Hindlimb muscle (tissue), 1 donor: Measurements from ENCODE around the gene PLIN1. TPM values are rescaled to one million over a fixed set of nuclear protein-coding genes. Genes with fewer than 3 reads are reported as not detected.
A peak's percentile ranks its signal among the peaks of the same experiment; 100 is the strongest.

Experiments used
- DNase-seq: peaks from one replicate; pipeline ENCODE4 v3.0.0-alpha.2; 2013
- polyA plus RNA-seq: library from polyadenylated mRNA; unstranded; fragments of 120-200 nt; gene quantifications from one replicate; pipeline ENCODE4 v1.2.1, GENCODE V29; 2013; ENCODE audit not compliant: insufficient read length

The PLIN1 gene
- polyA plus RNA-seq, 1 donor, result 12.4 TPM

DNA sequence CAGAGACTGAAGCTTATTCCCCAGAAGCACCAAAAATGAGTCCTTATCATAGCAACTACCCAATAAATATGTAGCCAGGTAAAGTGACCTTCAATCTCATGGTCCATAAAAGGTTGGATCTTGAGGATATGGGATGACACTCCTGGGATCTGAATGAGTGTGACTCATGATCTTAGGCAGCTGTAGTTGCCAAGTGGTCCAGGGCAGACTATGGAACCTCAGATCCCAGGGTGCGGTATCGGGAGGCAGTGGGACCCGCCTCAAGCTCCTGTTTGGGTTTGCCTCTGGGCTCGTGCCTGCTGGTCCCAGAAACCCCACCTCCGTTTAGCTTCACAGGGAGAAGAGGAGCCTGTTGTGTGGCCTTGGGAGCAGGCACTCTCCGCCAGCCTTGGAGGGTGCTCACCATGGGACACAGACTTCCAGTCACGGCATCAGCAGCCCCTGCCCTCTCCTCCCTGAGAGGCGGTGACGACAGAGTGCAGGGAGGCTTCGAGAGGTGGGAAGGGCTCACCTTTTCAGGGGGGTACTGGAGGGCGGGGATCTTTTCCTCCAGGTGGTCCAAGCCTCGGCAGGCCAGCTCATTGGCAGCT lies 8.1 kb downstream of the PLIN1 start:
- no peak for DNase-seq

- no peak for DNase-seq
Measured at GRCh38 chr15:89669941-89670340, 9.2 kb downstream of the PLIN1 start.

DNA sequence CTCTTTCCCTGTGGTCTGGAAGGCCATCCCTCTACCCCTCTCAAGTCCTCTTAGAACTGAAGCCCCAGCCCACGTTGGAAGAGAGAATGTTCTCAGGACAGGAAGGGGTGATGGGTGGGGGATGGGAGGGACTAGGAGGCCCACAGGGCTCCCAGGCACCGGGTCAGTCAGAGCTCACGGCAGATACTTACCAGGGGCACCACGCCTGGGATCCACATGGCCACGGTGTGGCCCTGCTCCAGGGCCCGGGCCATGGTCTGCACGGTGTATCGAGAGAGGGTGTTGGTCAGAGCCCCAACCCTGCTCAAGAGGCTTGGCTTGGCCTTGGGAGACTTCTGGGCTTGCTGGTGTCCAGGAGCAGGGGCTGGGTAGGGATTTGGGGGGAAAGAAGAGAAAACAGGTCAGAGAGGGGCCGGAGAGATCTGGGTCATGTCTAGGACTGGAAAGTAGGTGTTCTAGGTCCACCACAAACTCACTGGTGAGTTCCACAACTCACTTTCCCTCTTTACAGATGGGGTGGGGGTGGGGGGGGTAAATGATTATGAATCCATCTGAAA lies 9.8 kb downstream of the PLIN1 start:
- DNase-seq, result no peak

DNA sequence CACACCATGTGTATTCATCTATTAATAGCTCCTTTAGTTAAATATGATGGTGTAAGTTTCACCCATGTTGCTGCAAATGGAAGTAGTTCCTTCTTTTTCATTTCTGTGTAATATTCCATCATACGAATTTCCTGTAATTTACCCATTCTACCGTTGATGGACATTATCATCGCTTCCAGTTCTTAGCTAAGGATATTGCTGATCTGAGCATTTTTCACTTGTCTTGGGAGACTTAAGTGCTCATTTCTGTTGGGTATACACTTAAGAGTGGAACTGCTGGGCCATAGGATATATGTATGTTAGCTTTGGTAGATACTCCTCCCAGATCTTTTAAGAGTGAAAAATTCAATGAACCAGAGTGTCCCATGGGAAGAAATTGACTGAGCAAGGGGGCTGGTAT lies 11.0 kb downstream of the PLIN1 start:
- DNase-seq, result no peak

DNA sequence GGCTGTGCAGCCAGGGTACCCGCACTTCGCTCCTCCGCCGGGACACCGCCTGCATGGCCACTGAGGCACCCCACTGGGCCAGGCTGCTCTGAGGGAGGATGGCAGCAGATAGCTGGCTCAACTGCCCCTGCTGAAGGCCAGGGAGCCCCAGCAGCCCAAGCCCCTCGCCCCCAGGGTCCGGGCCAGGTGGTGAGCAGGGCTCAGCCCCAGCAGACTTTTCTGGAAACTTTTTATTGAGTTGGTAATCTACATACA lies 11.5 kb downstream of the PLIN1 start:
- no peak for DNase-seq

- no peak for DNase-seq
Measured at GRCh38 chr15:89666858-89667705, 12.1 kb downstream of the PLIN1 start.

DNA sequence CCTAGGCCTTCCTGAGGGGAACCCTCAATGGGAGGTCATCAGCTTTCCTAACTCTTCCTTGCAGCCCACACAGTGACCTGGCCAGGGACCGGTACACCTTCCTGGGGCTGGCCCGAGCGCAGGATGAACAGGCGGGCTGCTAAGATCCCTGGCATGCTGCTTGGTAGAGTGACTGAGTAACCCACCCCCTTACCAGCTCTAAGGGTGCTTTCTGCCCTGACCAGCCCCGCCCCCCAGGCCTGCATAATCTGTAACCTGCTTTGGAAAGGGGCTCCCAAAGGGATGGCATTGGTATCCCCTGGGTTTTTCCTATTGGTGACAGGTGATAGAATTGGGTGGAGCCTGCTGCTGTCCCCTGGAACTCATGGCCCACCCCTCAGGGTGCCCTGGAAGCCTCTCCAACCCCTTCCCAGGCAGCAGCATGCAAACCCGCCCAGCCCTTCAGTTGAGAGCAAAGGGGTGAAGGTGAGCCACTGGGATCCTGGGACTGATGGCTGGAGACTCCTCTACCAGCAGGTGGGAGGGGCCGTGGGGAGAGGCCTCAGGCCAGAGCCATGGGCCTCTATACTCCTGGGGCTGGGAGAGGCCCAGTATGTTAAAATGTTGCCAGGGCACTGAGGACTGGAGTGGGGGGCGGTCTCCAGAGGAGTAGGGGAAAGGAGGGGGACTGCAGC lies 12.8 kb downstream of the PLIN1 start:
- DNase-seq, result no peak

GRCh38 chr15:89665449-89666181 lies 13.6 kb downstream of the PLIN1 start:
- DNase-seq, result peak; percentile 81

GRCh38 chr15:89664441-89665350 lies 14.5 kb downstream of the PLIN1 start:
- DNase-seq, result no peak

GRCh38 chr15:89662893-89663626 lies 16.1 kb downstream of the PLIN1 start:
- peak; percentile 46 for DNase-seq

GRCh38 chr15:89660556-89660955 lies 18.6 kb downstream of the PLIN1 start:
- no peak for DNase-seq

- no peak for DNase-seq
Measured at GRCh38 chr15:89659295-89659694, 19.9 kb downstream of the PLIN1 start.

DNA sequence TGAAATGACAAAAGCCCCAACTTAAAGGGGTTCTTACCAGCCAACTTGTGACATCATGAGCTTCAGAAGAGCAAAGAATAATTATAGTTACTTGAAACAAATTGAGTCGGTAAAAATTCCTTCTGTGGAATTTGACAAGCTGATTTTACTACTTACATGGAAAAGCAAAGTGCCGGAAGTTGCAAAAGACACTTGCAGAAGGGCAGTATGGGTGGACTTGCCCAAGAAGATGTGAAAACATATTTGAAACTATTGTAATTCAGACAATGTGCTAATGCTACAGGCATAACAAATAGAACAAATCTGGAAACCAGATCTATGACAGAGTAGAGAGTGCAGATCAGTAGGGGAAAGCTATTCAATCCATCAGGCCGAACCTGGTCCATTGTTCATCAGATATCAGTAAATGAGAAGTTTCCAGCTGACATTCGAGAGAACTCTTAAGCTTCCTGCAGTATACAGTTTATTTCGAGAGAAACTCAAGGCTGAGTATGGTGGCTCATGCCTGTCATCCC lies 21.4 kb downstream of the PLIN1 start:
- no peak for DNase-seq

GRCh38 chr15:89656116-89656815 lies 22.9 kb downstream of the PLIN1 start:
- no peak for DNase-seq

- peak; percentile 76 for DNase-seq
Measured at GRCh38 chr15:89654847-89655805, 24.0 kb downstream of the PLIN1 start, which contains the start of gene KIF7. Gene KIF7 (minus strand): TSS chr15:89655467. CDS start chr15:89652930, 2,537 bp downstream.

DNA sequence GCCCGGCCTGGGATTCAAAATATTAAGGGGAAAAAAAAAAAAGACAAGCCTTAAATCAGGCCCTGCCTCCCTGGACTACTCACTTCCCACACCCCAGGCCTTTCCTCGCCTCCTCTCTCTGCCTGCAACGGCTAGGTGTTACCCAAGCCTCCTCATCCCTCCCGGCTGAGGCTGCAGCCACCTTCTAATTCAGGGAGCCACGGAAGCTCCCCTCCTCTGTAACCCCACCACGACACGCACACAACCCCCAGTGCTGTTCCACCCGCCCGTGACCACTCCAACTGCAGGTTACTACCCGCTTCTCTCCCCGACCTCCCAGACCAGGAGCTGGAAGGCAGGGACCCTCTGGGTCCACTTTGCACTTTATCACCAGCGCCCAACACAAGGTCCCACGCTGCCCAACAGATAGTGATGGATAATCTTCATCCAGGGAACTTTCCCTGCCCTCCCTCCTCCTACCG lies 24.8 kb downstream of the PLIN1 start:
- DNase-seq, result no peak

GRCh38 chr15:89653578-89653977 lies 25.6 kb downstream of the PLIN1 start:
- DNase-seq, result no peak

- DNase-seq, result no peak
Measured at GRCh38 chr15:89652666-89653065, 26.5 kb downstream of the PLIN1 start.

GRCh38 chr15:89652131-89652530 lies 27.0 kb downstream of the PLIN1 start:
- DNase-seq, result no peak
